OCI-LY7 (cell line): ENCODE data around the gene CLK4.

Source experiments
- EZH2phosphoT487 ChIP-seq: fragments of 200-600 bp; sonication (generic); IDR thresholded peaks from 2 replicates; pipeline ENCODE4 v1.6.1; 2018; ENCODE audit warnings: low read depth, borderline replicate concordance, mild to moderate bottlenecking, mixed run types, antibody characterized with exemption, low read length, moderate library complexity, mixed read lengths
- TF ChIP-seq, protein P1 (sequence below): fragments of 200-600 bp; sonication (generic); conservative IDR thresholded peaks from 2 replicates; pipeline ENCODE4 v1.5.1; 2014; ENCODE audit warnings: mild to moderate bottlenecking, antibody characterized with exemption, low read length, moderate library complexity, mixed read lengths

DNA sequence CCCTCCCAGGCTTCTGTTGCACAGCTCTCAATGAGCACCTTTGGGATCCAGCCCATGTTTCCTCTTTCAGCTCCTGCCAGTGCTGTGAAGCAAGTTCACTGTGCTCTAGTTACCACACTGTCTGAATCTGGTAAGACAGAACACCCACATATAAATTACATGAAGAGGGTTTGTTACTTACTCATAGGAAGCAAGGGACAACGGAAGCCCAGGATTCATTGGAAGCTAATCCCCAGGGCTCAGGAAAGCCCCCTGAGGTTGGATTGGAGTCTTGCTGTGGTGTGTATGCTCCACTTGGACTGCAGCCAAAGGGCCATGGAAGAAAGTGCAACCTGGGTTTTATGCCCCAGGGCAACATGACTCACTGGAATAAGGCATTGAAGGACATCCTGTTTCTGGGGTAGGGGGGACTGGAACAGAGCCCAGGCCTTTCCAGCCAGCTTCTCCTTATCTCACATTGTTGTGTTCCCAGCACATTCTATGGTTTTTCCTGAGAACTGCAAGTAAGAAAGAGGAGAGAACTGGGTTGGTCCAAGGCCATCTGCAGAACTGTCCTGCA, 15.6 kb upstream of the CLK4 start:
- TF ChIP-seq, protein P1, sequence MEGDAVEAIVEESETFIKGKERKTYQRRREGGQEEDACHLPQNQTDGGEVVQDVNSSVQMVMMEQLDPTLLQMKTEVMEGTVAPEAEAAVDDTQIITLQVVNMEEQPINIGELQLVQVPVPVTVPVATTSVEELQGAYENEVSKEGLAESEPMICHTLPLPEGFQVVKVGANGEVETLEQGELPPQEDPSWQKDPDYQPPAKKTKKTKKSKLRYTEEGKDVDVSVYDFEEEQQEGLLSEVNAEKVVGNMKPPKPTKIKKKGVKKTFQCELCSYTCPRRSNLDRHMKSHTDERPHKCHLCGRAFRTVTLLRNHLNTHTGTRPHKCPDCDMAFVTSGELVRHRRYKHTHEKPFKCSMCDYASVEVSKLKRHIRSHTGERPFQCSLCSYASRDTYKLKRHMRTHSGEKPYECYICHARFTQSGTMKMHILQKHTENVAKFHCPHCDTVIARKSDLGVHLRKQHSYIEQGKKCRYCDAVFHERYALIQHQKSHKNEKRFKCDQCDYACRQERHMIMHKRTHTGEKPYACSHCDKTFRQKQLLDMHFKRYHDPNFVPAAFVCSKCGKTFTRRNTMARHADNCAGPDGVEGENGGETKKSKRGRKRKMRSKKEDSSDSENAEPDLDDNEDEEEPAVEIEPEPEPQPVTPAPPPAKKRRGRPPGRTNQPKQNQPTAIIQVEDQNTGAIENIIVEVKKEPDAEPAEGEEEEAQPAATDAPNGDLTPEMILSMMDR, result no peak
- no peak for TF ChIP-seq EZH2phosphoT487
